Posterior cingulate gyrus (tissue), 11 donors: ENCODE data around the gene EEA1.

Experiments
- DNase-seq, 10 donors: peaks; one replicate each; pipeline versions ENCODE4 v3.0.0 to v3.0.0-alpha.2; 2020 to 2021; ENCODE audit warnings: mixed read lengths in 3 of 10
- intact Hi-C: fragments of 100-400 bp; cut with DNase I; formaldehyde crosslinking; loops from one replicate; pipeline ENCODE4 v1.15.1; 2023

Gene EEA1

DNA sequence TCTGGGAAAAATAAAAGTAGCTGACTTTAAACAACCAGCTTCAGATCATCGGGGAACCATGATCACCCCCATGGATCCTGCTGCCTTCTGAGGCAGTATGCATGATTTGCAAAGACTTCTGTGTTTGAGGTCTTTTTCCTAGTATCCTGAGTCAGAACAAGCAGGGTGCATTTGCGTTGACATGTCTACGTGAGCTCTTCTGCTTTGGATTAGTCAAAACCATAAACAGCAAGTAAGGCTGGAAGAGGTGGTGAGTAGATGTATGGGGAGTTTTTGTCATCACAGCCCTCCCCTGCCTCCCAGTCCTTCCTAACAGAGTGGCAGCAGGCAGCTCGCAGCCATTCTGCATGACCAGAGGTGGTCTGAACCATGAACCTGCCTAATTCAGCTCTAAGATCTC is 202.2 kb downstream of the EEA1 start:
- intact Hi-C loops: no loop called here
- no peak for DNase-seq

DNA sequence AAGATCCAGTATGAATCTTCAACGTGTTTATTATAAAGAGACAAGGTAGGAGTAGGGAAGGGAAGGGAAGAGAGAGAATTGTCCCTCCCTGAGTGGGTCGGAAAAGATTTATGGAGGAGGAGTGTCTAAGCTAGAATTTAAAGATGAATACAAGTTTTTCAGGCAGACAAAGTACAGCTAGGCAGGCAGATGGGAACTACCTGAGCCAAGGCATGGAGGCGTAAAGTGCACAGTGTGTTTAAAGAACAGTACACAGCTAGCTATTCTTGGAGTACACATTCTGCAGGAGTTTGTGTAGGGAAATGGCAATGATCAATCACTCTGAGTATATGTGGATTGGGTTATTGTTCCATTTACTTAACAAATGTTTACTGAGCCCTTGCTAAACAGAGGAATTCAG is 206.2 kb downstream of the EEA1 start:
- intact Hi-C loops: no loop called here
- peak in 4 of 10 donors; percentile 18 to 82 (median 54) for DNase-seq

DNA sequence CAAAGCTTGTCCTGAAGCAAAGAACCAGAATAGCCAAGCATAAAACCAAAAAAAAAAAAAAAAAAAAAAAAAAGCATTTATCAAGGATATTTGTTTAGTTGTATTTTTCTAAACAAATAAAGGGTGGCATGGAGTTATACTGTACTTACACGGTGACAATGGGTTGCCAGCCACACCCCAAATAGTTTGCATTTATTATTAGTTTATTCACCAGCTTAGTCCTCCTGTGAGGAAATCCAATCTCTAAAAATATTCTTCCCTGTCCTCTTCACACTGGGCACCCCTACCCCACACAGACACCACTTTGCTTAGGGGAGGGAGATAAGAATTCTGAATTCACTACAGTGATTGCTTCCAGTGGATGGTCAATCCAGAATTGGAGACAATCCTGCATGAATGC is 207.4 kb downstream of the EEA1 start:
- DNase-seq: no peak
- intact Hi-C loops: no loop called here

DNA sequence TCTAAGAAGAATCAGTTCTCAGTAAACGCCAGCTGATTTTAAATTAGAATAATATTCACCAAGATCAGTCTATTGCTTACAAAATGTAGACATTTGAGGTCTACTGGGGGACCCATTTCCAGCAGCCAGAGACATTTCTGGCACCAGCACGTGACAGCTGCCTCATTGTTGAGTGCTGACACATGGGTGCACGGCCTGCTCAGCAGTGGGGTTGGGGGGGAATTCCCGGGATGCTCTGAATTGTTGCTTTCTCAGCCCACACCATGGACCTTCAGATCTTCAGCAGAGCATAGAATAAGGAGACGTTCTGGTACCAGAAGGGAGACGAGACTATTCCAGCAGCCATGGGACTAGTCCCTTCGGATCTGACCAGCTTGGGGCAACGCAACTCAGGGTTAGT is 208.0 kb downstream of the EEA1 start:
- intact Hi-C loops: no loop called here
- DNase-seq: no peak
